ENCODE results near the gene S100PBP. TPM values are rescaled to one million over a fixed set of nuclear protein-coding genes. Genes with fewer than 3 reads are reported as not detected.
A peak's percentile ranks its signal among the peaks of the same experiment; 100 is the strongest.

Gene S100PBP
- total RNA-seq, 1 donor from 2014 or later, result 26.6 TPM

- peak overlapping the region; percentile 58 for H3K4me3 ChIP-seq (ENCODE audit: low read depth, low read length)
- DNase-seq (ENCODE audit: low read depth), result no peak
- TF ChIP-seq CTCF (conservative IDR thresholded peaks at IDR 0.05; ENCODE audit: low read depth, low read length), result peak; percentile 33
Observed at GRCh38 chr1:32892368-32893197, 75.1 kb downstream of the S100PBP start.

- DNase-seq (ENCODE audit: low read depth), result no peak
- peak; percentile 12 for TF ChIP-seq CTCF (conservative IDR thresholded peaks at IDR 0.05; ENCODE audit: low read depth, low read length)
Observed at GRCh38 chr1:32893198-32894018, 76.0 kb downstream of the S100PBP start.

GRCh38 chr1:32894019-32894600, 76.7 kb downstream of the S100PBP start:
- no peak for DNase-seq (ENCODE audit: low read depth)
- TF ChIP-seq CTCF (conservative IDR thresholded peaks at IDR 0.05; ENCODE audit: low read depth, low read length), result no peak
- no peak overlapping the region for H3K4me3 ChIP-seq (ENCODE audit: low read depth, low read length)

More at GRCh38 chr1:32893198-32894018, 76.0 kb downstream of the S100PBP start:
- peak overlapping the region; percentile 58 for H3K4me3 ChIP-seq (ENCODE audit: low read depth, low read length)

GRCh38 chr1:32894681-32895080, 77.2 kb downstream of the S100PBP start:
- no peak overlapping the region for H3K4me3 ChIP-seq (ENCODE audit: low read depth, low read length)
- no peak for DNase-seq (ENCODE audit: low read depth)
- TF ChIP-seq CTCF (conservative IDR thresholded peaks at IDR 0.05; ENCODE audit: low read depth, low read length), result no peak

GRCh38 chr1:32895325-32896215, 78.1 kb downstream of the S100PBP start:
- DNase-seq (ENCODE audit: low read depth), result no peak
- H3K4me3 ChIP-seq (ENCODE audit: low read depth, low read length), result no peak overlapping the region
- TF ChIP-seq CTCF (conservative IDR thresholded peaks at IDR 0.05; ENCODE audit: low read depth, low read length), result no peak

- H3K4me3 ChIP-seq (ENCODE audit: low read depth, low read length), result no peak overlapping the region
- no peak for DNase-seq (ENCODE audit: low read depth)
- no peak for TF ChIP-seq CTCF (conservative IDR thresholded peaks at IDR 0.05; ENCODE audit: low read depth, low read length)
Observed at GRCh38 chr1:32896451-32896850, 79.0 kb downstream of the S100PBP start.

All from epithelial cell of proximal tubule (primary cell).